K562 (cell line): Measurements from ENCODE around the gene SGK1. TPM values are rescaled to one million over a fixed set of nuclear protein-coding genes. Genes with fewer than 3 reads are reported as not detected.
A peak's percentile ranks its signal among the peaks of the same experiment; 100 is the strongest.

Experiments used
- ATAC-seq: fragments of 200-7000 bp; cut with Tn5 transposase; 3 replicates; pipeline ENCODE4 v1.9.1; 2020; ENCODE audit warnings: moderate library complexity
- BruUV-seq: library from RNA; stranded (reverse); fragments of 400-500 nt; replicated peaks from 2 replicates; lab custom pipeline; 2021; lab: Mats Ljungman, UMichigan
- CTCF ChIA-PET: fragments of 300-600 bp; formaldehyde crosslinking; extraction: SDS; loops from one replicate; lab custom pipeline; 2021; ENCODE audit warnings: low intra/inter-chr PET ratio; lab: Yijun Ruan, JAX
- POLR2A ChIA-PET: fragments of 300-600, 350-650 bp; sonication (Branson Sonifier 250); formaldehyde crosslinking; extraction: SDS; loops from one replicate; lab custom pipeline; 2021; ENCODE audit warnings: antibody characterized with exemption, inconsistent platforms; lab: Yijun Ruan, JAX
- DNase-seq, 4 experiments: peaks; one replicate each; pipeline versions ENCODE4 v3.0.0 to v3.0.0-alpha.2; 2011 to 2018; ENCODE audit warnings: low spot score in 3 of 4, mixed read lengths in 3 of 4; ENCODE audit errors: extremely low read depth in 1 of 4
- FAIRE-seq: peaks from 2 replicates; lab custom pipeline; 2011; peaks lifted over from hg19 to GRCh38; lab: Jason Lieb, UNC
- H2AFZ ChIP-seq: 2 replicates; pipeline ENCODE4 v1.6.0; 2011; ENCODE audit warnings: low read depth, low read length, control low read depth, inconsistent platforms
- H3K27ac ChIP-seq: fragments of 200-600 bp; 3 replicates; pipeline ENCODE4 v1.8.0; 2011; ENCODE audit warnings: low read depth, mild to moderate bottlenecking, control low read depth, inconsistent platforms, low read length, moderate library complexity, mixed read lengths; ENCODE audit errors: extremely low read depth
- H3K27me3 ChIP-seq, 2 experiments: fragments of 300-600 bp in 1 of 2; 2 replicates in 1 of 2; 3 replicates in 1 of 2; pipeline versions ENCODE4 v1.6.0 to v1.8.0; 2011; ENCODE audit warnings: inconsistent platforms in 2 of 2, low read length in 2 of 2, mild to moderate bottlenecking in 1 of 2, mixed read lengths in 1 of 2, moderate library complexity in 1 of 2; ENCODE audit not compliant: control insufficient read depth in 2 of 2, insufficient read depth in 2 of 2
- H3K36me3 ChIP-seq: fragments of 300-600 bp; 3 replicates; pipeline ENCODE4 v1.8.0; 2011; ENCODE audit warnings: mild to moderate bottlenecking, low read length, inconsistent platforms; ENCODE audit not compliant: control insufficient read depth, insufficient read depth
- H3K4me1 ChIP-seq, 2 experiments: fragments of 200-600 bp in 1 of 2; replicated peaks in 1 of 2; 2 replicates in 1 of 2; 3 replicates in 1 of 2; pipeline versions ENCODE4 v1.5.1 to v1.8.0; 2011; ENCODE audit warnings: inconsistent platforms in 2 of 2, low read length in 2 of 2, mild to moderate bottlenecking in 1 of 2, mixed read lengths in 1 of 2, moderate library complexity in 1 of 2; ENCODE audit not compliant: control insufficient read depth in 2 of 2, insufficient read depth in 2 of 2
- H3K4me2 ChIP-seq: 2 replicates; pipeline ENCODE4 v1.6.1; 2011; ENCODE audit warnings: low read length, control low read depth, inconsistent platforms, mixed read lengths; ENCODE audit not compliant: insufficient read depth
- H3K4me3 ChIP-seq: fragments of 200-600 bp; sonication (generic), shearing (Covaris generic); 2 replicates; pipeline ENCODE4 v1.5.1; 2016; ENCODE audit warnings: control low read depth, inconsistent platforms
- H3K79me2 ChIP-seq: fragments of 200-600 bp; 3 replicates; pipeline ENCODE4 v1.8.0; 2011; ENCODE audit warnings: low read length, inconsistent platforms; ENCODE audit not compliant: control insufficient read depth, insufficient read depth
- H3K9ac ChIP-seq, 2 experiments: 2 replicates each; pipeline versions ENCODE4 v1.6.0 to v1.6.1; 2011; ENCODE audit warnings: low read depth in 2 of 2, low read length in 2 of 2, control low read depth in 1 of 2, inconsistent platforms in 1 of 2, mild to moderate bottlenecking in 1 of 2, mixed read lengths in 1 of 2; ENCODE audit not compliant: insufficient read depth in 1 of 2
- H3K9me1 ChIP-seq: one replicate; pipeline ENCODE4 v1.6.0; 2011; ENCODE audit warnings: inconsistent platforms, mild to moderate bottlenecking, low read length, moderate library complexity; ENCODE audit not compliant: control insufficient read depth, insufficient read depth
- H3K9me3 ChIP-seq: replicated peaks from 2 replicates; pipeline ENCODE4 v1.5.1; 2011; ENCODE audit warnings: low read depth, low read length, inconsistent platforms; ENCODE audit not compliant: control insufficient read depth, insufficient read depth
- H4K20me1 ChIP-seq: replicated peaks from 2 replicates; pipeline ENCODE4 v1.6.1; 2011; ENCODE audit warnings: low read length, inconsistent platforms, mixed read lengths; ENCODE audit not compliant: control insufficient read depth, insufficient read depth
- DDX20 ChIP-seq: fragments of 450-650 bp; IDR thresholded peaks from 2 replicates; pipeline ENCODE4 v1.6.1; 2016; ENCODE audit warnings: missing genetic modification characterization, low read depth, mild to moderate bottlenecking, missing compliant biosample characterization, moderate library complexity
- ETV1 ChIP-seq: fragments of 450-650 bp; conservative IDR thresholded peaks from 2 replicates; pipeline ENCODE4 v1.6.1; 2016; ENCODE audit warnings: missing genetic modification characterization, control low read depth, low read depth, missing compliant biosample characterization
- GABPB1 ChIP-seq: sonication (generic); formaldehyde crosslinking; IDR thresholded peaks from 2 replicates; pipeline ENCODE4 v1.8.0; 2022; ENCODE audit warnings: mild to moderate bottlenecking, missing genetic modification reagents
- HOXB6 ChIP-seq: fragments of 250-450 bp; sonication (Bioruptor Pico); IDR thresholded peaks from 2 replicates; pipeline ENCODE4 v1.5.1; 2022; ENCODE audit warnings: mild to moderate bottlenecking, borderline replicate concordance
- KDM5B ChIP-seq: fragments of 200-600 bp; sonication (generic); IDR thresholded peaks from 2 replicates; pipeline ENCODE4 v1.6.1; 2012; ENCODE audit warnings: low read depth, mild to moderate bottlenecking, moderate library complexity, low read length, control low read depth, inconsistent platforms; ENCODE audit not compliant: insufficient replicate concordance
- L3MBTL2 ChIP-seq: fragments of 450-650 bp; IDR thresholded peaks from 2 replicates; pipeline ENCODE4 v1.6.1; 2016; ENCODE audit warnings: mild to moderate bottlenecking, moderate library complexity
- MTA2 ChIP-seq: fragments of 450-650 bp; IDR thresholded peaks from 2 replicates; pipeline ENCODE4 v1.6.1; 2016; ENCODE audit warnings: low read depth
- MYNN ChIP-seq, 2 experiments: sonication (generic); formaldehyde crosslinking in 1 of 2; IDR thresholded peaks; 2 replicates each; pipeline versions ENCODE4 v1.5.0 to v1.6.1; 2016 to 2020; ENCODE audit warnings: antibody characterized with exemption in 1 of 2, missing genetic modification reagents in 1 of 2
- PHB2 ChIP-seq: fragments of 450-650 bp; IDR thresholded peaks from 2 replicates; pipeline ENCODE4 v1.6.1; 2017; ENCODE audit warnings: low read depth
- ZBTB7A ChIP-seq: IDR thresholded peaks from 2 replicates; pipeline ENCODE4 v1.6.1; 2011; ENCODE audit warnings: low read depth, mild to moderate bottlenecking, low read length, moderate library complexity, borderline replicate concordance; ENCODE audit not compliant: control insufficient read depth
- WGBS: fragments of 100-300 bp; shearing (Covaris generic); methylation state at CpG from one replicate; pipeline ENCODE4 v1.1.6; 2016; ENCODE audit warnings: low coverage, mixed read lengths; ENCODE audit not compliant: insufficient coverage; ENCODE audit errors: missing lambda C conversion rate; 5-methylcytosine and 5-hydroxymethylcytosine counted together
- in situ Hi-C: fragments of 300-500 bp; cut with MboI; formaldehyde crosslinking; loops from 4 replicates; pipeline ENCODE4 v1.15.0; 2018; ENCODE audit warnings: inconsistent platforms, mixed read lengths
- intact Hi-C: fragments of 100-400 bp; cut with micrococcal nuclease; formaldehyde crosslinking; loops from 2 replicates; pipeline ENCODE4 v1.14.2; 2022
- polyA plus RNA-seq, 8 experiments: library from polyadenylated mRNA; depleted of rRNA in 4 of 8; stranded (reverse) in 5 of 8; unstranded in 3 of 8; fragments of >200 nt; fragmentation: Nextera tagmentation in 2 of 8; fragmentation: Illumina TruSeq in 1 of 8; extraction: Ambion mirVana in 2 of 8; extraction: Trizol in 1 of 8; gene quantifications; 2 replicates each; pipeline versions ENCODE4 v1.2.1 to v1.2.3, GENCODE V29; 2011 to 2014; ENCODE audit warnings: inconsistent platforms in 1 of 8, missing spikeins in 1 of 8
- total RNA-seq, 7 experiments: library from RNA; depleted of rRNA in 6 of 7; stranded (reverse); fragments of >200 nt in 6 of 7; fragmentation: Illumina TruSeq in 2 of 7; extraction: Trizol in 2 of 7; gene quantifications; 2 replicates each; pipeline versions ENCODE4 v1.2.1 to v1.2.3, GENCODE V29; 2011 to 2021; ENCODE audit warnings: low replicate concordance in 1 of 7
- TF ChIP-seq, protein P1 (sequence below): fragments of 250-450 bp; sonication (Bioruptor Pico); IDR thresholded peaks from 2 replicates; pipeline ENCODE4 v1.5.0; 2021
- TF ChIP-seq, protein P2 (sequence below): fragments of 250-450 bp; sonication (Bioruptor Pico); IDR thresholded peaks from 2 replicates; pipeline ENCODE4 v1.4.0; 2020

SGK1 gene
- total and polyA plus RNA-seq, 9 of the 15 experiments (the other 6 are each of a cell fraction or from before 2014, with no cell fraction given), result 3.5 to 7.2 (median 3.9) TPM

DNA sequence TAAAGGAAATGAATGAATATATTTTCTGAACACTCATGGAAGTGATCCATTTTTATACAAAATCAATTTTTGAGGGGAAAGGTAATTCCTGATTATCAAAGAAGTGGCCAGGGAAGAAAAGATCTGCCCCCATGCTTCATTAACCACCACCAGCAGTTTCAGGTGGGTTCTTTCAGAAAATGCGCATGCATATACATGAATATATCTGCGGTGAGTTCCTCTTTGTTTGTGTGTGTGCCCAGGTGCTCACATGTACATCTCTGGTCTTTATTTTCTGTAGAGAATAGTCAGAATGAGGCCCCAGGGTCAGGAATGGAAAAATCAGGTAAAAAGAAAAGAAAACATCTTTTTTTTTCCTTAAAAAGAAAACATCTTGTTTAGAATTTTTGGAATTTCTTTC is 88.4 kb downstream of the SGK1 start:
- Histone ChIP-seq H3K4me2 (no peak overlapping the region), H3K9me1 (no peaks in the 10 kb centered on the region), H3K36me3 (no peaks in the 10 kb centered on the region), H3K4me3 (no peak overlapping the region), H3K9ac (no peak overlapping the region), H3K79me2 (no peaks in the 10 kb centered on the region), H3K27me3 (no peaks in the 10 kb centered on the region), H3K4me1 (no peaks in the 10 kb centered on the region; a peak in 1 of 5 replicates), H3K27ac (no peak overlapping the region), H4K20me1 (no peaks in the 10 kb centered on the region), H3K9me3 (no peaks in the 10 kb centered on the region), H2AFZ (no peak overlapping the region)
- TF ChIP-seq, protein P1, sequence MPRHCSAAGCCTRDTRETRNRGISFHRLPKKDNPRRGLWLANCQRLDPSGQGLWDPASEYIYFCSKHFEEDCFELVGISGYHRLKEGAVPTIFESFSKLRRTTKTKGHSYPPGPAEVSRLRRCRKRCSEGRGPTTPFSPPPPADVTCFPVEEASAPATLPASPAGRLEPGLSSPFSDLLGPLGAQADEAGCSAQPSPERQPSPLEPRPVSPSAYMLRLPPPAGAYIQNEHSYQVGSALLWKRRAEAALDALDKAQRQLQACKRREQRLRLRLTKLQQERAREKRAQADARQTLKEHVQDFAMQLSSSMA (CRISPR knock-in tag), result no peak
- DNase-seq, result no peak
- FAIRE-seq, result no peak
- intact Hi-C loops (no loop called here), in situ Hi-C loops (no loop called here)
- 89% methylated on average over 2 of the region's 2 CpGs for WGBS
- CTCF ChIA-PET, result no interaction called here
- POLR2A ChIA-PET, result no interaction called here
- no peak for ATAC-seq
- BruUV-seq, result no TSS peak

DNA sequence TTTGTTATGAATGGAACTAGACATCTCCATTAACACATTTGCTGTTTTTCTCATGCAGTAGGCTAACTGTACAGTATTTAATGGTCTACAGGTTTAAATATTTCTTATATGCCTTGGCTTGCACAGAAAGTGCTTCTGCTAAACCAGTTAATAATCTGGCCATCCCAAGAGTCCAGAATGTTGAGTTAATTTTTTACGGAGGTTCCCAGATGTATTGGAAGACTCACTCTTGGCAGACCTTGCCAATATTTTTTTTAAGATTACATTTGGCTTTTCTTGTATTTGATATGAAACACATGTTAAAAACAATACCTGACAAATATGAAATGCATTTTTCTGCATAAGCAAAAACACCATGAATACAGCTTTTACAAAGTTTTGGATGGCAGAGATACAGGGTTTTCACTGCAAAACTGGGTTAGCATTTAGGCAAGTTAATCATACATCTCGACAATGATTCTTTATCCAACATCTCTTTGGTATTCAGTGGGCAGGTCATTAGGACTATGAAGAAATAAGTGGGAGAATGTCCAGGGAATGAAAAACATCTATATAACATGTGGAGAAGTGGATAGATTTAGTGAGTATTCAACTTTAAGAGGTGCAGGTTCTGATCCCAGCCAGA is 94.0 kb downstream of the SGK1 start:
- FAIRE-seq (peak; percentile 11), ATAC-seq (no peak), DNase-seq (no peak)
- Histone ChIP-seq H3K36me3 (no peaks in the 10 kb centered on the region), H3K4me2 (no peak overlapping the region), H3K27ac (no peak overlapping the region), H3K27me3 (no peaks in the 10 kb centered on the region), H3K9me1 (no peaks in the 10 kb centered on the region), H3K79me2 (no peaks in the 10 kb centered on the region), H2AFZ (peak overlapping the region; percentile 41), H3K4me1 (no peaks in the 10 kb centered on the region; a peak in 1 of 5 replicates), H4K20me1 (no peaks in the 10 kb centered on the region), H3K9ac (no peak overlapping the region), H3K4me3 (no peak overlapping the region), H3K9me3 (no peaks in the 10 kb centered on the region)
- ChIA-PET POLR2A (no interaction called here), CTCF (no interaction called here)
- BruUV-seq, result no TSS peak
- in situ Hi-C loops (no loop called here), intact Hi-C loops (no loop called here)
- WGBS, result 47% methylated on average over 2 of the region's 2 CpGs
- TF ChIP-seq PHB2 (no peak), ETV1 (no peak), ZBTB7A (no peak), HOXB6 (CRISPR knock-in tag) (no peak), KDM5B (no peak), GABPB1 (no peak), MTA2 (no peak), L3MBTL2 (no peak), MYNN (IDR thresholded peaks at IDR 0.05) (no peak), MYNN (CRISPR knock-in tag; IDR thresholded peaks at IDR 0.05) (no peak), DDX20 (tag) (no peak)
- TF ChIP-seq, protein P2, sequence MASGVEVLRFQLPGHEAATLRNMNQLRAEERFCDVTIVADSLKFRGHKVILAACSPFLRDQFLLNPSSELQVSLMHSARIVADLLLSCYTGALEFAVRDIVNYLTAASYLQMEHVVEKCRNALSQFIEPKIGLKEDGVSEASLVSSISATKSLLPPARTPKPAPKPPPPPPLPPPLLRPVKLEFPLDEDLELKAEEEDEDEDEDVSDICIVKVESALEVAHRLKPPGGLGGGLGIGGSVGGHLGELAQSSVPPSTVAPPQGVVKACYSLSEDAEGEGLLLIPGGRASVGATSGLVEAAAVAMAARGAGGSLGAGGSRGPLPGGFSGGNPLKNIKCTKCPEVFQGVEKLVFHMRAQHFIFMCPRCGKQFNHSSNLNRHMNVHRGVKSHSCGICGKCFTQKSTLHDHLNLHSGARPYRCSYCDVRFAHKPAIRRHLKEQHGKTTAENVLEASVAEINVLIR, result no peak
